Temporal lobe (tissue), 2 donors: ENCODE results near the gene BTRC. TPM values are rescaled to one million over a fixed set of nuclear protein-coding genes. Genes with fewer than 3 reads are reported as not detected.

Experiments
- small RNA-seq: library from RNA; depleted of rRNA; stranded (forward); fragments of <200 nt; gene quantifications from one replicate; pipeline ENCODE3, GENCODE V24; 2014; ENCODE audit warnings: low replicate concordance
- total RNA-seq: library from RNA; depleted of rRNA; stranded (reverse); fragments of >200 nt; gene quantifications from one replicate; pipeline ENCODE4 v1.2.3, GENCODE V29; 2014

Gene BTRC
- total RNA-seq, 1 donor from 2014 or later, result 34.7 TPM

Small RNAs within 50 kb of the gene (small RNA-seq; reads per million reads assigned to genes)
- gene MIR3158-1, result not detected
- gene RNU2-43P, result 0.43 reads per million, percentile 40 among the genes with 10 or more reads in this experiment
- gene RNU2-59P, result 2.9 reads per million, percentile 89 among the genes with 10 or more reads in this experiment

Other genes with a start within 250 kb of the BTRC start
- gene TLX1, start 222.9 kb upstream of the BTRC start, total RNA-seq, result not detected
- not detected for gene LBX1, start 124.7 kb upstream of the BTRC start, total RNA-seq
- 6.1 TPM for gene POLL, start 234.1 kb downstream of the BTRC start, total RNA-seq
- gene DPCD, start 234.2 kb downstream of the BTRC start, total RNA-seq, result 13.3 TPM